ENCODE data around the gene TBCB.

DNA sequence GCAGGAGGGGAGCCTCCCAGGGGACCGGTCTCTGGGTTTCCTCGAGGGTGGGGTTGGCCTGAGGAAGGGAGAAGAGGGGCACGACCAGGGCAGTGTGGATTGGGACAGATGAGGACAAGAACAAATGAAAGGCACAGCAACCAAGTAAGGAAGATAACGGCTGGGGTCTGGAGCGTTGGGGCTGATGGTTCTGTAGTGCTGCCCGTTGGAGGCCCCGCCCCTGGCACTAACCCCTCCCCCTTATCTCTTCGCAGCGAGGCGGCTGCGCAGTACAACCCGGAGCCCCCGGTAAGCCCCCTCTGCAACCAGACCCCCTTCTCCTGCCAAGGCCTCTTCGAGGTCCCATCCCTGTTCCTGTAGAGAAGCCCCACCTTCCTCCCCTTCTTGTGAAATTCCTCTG lies 26.8 kb downstream of the TBCB start:
- TF ChIP-seq, protein P1, sequence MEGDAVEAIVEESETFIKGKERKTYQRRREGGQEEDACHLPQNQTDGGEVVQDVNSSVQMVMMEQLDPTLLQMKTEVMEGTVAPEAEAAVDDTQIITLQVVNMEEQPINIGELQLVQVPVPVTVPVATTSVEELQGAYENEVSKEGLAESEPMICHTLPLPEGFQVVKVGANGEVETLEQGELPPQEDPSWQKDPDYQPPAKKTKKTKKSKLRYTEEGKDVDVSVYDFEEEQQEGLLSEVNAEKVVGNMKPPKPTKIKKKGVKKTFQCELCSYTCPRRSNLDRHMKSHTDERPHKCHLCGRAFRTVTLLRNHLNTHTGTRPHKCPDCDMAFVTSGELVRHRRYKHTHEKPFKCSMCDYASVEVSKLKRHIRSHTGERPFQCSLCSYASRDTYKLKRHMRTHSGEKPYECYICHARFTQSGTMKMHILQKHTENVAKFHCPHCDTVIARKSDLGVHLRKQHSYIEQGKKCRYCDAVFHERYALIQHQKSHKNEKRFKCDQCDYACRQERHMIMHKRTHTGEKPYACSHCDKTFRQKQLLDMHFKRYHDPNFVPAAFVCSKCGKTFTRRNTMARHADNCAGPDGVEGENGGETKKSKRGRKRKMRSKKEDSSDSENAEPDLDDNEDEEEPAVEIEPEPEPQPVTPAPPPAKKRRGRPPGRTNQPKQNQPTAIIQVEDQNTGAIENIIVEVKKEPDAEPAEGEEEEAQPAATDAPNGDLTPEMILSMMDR (IDR thresholded peaks at IDR 0.05; ENCODE audit: extremely low read depth in 1 of 2, insufficient read depth in 1 of 2, low read depth in 1 of 2, low read length in 2 of 2), result no peak
- TF ChIP-seq POLR2A (IDR thresholded peaks at IDR 0.05; ENCODE audit: low read depth, low read length), result no peak
- TF ChIP-seq POLR2AphosphoS5 (IDR thresholded peaks at IDR 0.05; ENCODE audit: insufficient read depth, low read depth, low read length), result no peak
- no peak for TF ChIP-seq MYC (IDR thresholded peaks at IDR 0.05; ENCODE audit: low read depth, low read length)

Data from endothelial cell of umbilical vein (primary cell).